ENCODE measurements around the gene FAM149A.

DNA sequence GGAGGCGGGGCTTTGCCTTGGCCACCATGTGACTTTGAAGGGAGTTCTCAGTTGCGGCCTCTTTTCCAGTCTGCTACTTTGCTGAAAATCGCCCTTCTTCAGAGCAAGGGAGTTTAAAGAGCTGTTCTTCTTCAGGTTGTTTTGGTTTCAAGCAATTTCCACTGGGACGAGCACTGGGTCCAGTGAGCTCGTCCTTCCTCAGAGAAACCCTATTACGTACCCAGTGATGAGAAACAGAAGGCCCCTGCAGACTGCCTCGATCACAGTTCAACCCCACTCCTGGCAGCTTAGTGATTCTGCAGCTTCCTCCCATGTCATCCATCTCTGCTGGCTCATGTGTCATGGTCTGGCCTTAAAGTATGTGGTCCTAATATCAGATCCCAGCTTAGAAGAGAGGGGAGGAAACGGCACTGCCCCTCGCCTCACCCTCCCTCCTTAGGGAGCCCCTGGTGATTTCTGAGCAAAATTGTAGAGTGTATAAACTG, 7.8 kb upstream of the FAM149A start:
- TF ChIP-seq L3MBTL2 (conservative IDR thresholded peaks at IDR 0.05) (no peak), ARNT (IDR thresholded peaks at IDR 0.05) (no peak), SP1 (IDR thresholded peaks at IDR 0.05) (no peak), FOXA1 (IDR thresholded peaks at IDR 0.05) (no peak), BHLHE40 (IDR thresholded peaks at IDR 0.05; ENCODE audit: borderline replicate concordance) (no peak), FOXM1 (IDR thresholded peaks at IDR 0.05; ENCODE audit: borderline replicate concordance) (no peak), CTBP1 (IDR thresholded peaks at IDR 0.05; ENCODE audit: borderline replicate concordance) (no peak)
- TF ChIP-seq, protein P1, sequence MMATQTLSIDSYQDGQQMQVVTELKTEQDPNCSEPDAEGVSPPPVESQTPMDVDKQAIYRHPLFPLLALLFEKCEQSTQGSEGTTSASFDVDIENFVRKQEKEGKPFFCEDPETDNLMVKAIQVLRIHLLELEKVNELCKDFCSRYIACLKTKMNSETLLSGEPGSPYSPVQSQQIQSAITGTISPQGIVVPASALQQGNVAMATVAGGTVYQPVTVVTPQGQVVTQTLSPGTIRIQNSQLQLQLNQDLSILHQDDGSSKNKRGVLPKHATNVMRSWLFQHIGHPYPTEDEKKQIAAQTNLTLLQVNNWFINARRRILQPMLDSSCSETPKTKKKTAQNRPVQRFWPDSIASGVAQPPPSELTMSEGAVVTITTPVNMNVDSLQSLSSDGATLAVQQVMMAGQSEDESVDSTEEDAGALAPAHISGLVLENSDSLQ (IDR thresholded peaks at IDR 0.05), result no peak

Data from HEK293T (cell line).